Fibroblast of skin of abdomen (primary cell): ENCODE results near the gene PXDC1.
"Not testable (repeated sequence)": the region's sequence is repeated elsewhere in the genome, so short reads cannot be mapped to it uniquely, and the experiment has no call there.

ENCODE experiments used
- DNase-seq: peaks from one replicate; pipeline ENCODE4 v3.0.0-alpha.2; 2013

PXDC1 gene

GRCh38 chr6:3729603-3730344 lies 21.7 kb downstream of the PXDC1 start:
- no peak for DNase-seq

- DNase-seq, result no peak
Observed at GRCh38 chr6:3727593-3728108, 23.9 kb downstream of the PXDC1 start.

- no peak for DNase-seq
Observed at GRCh38 chr6:3727036-3727435, 24.5 kb downstream of the PXDC1 start.

- no peak for DNase-seq
Observed at GRCh38 chr6:3726421-3726820, 25.1 kb downstream of the PXDC1 start.

GRCh38 chr6:3725145-3726047 lies 26.1 kb downstream of the PXDC1 start:
- no peak for DNase-seq

GRCh38 chr6:3724451-3725144 lies 26.9 kb downstream of the PXDC1 start:
- no peak for DNase-seq

GRCh38 chr6:3723966-3724365 lies 27.5 kb downstream of the PXDC1 start:
- no peak for DNase-seq

- DNase-seq, result no peak
Observed at GRCh38 chr6:3723251-3723650, 28.3 kb downstream of the PXDC1 start.

- DNase-seq, result no peak
Observed at GRCh38 chr6:3722785-3723184, 28.7 kb downstream of the PXDC1 start.

GRCh38 chr6:3721810-3722621 lies 29.5 kb downstream of the PXDC1 start:
- peak; percentile 75 for DNase-seq

- DNase-seq, result not testable (repeated sequence)
Observed at GRCh38 chr6:3720770-3721169, 30.7 kb downstream of the PXDC1 start.

- no peak for DNase-seq
Observed at GRCh38 chr6:3719462-3720308, 31.8 kb downstream of the PXDC1 start.

- no peak for DNase-seq
Observed at GRCh38 chr6:3718407-3718806, 33.1 kb downstream of the PXDC1 start.

- no peak for DNase-seq
Observed at GRCh38 chr6:3715285-3715684, 36.2 kb downstream of the PXDC1 start.

GRCh38 chr6:3714768-3715167 lies 36.7 kb downstream of the PXDC1 start:
- no peak for DNase-seq

- DNase-seq, result no peak
Observed at GRCh38 chr6:3714111-3714510, 37.4 kb downstream of the PXDC1 start.

GRCh38 chr6:3712827-3713665 lies 38.5 kb downstream of the PXDC1 start:
- no peak for DNase-seq

- DNase-seq, result no peak
Observed at GRCh38 chr6:3711776-3712175, 39.7 kb downstream of the PXDC1 start.

- DNase-seq, result no peak
Observed at GRCh38 chr6:3710403-3710802, 41.1 kb downstream of the PXDC1 start.

- no peak for DNase-seq
Observed at GRCh38 chr6:3708540-3708939, 43.0 kb downstream of the PXDC1 start.
